GM04504 (cell line): Measurements from ENCODE around the gene TYR.
"Not testable (repeated sequence)": the region's sequence is repeated elsewhere in the genome, so short reads cannot be mapped to it uniquely, and the experiment has no call there.

ENCODE experiments used
- DNase-seq: peaks from one replicate; pipeline ENCODE4 v3.0.0-alpha.2; 2012; ENCODE audit warnings: low read depth

TYR gene

GRCh38 chr11:89177691-89178231 lies at the start of gene TYR:
TSS of gene TYR (plus strand) at chr11:89177875. CDS start at chr11:89177954, 79 bp downstream.
- DNase-seq, result no peak

GRCh38 chr11:89136606-89137005 lies 41.1 kb upstream of the TYR start:
- DNase-seq, result no peak

- DNase-seq, result no peak
These were observed 30.4 kb upstream of the TYR start for GRCh38 chr11:89147229-89147628.

GRCh38 chr11:89159974-89160373 lies 17.7 kb upstream of the TYR start:
- no peak for DNase-seq

GRCh38 chr11:89161949-89162348 lies 15.7 kb upstream of the TYR start:
- no peak for DNase-seq

GRCh38 chr11:89163686-89164085 lies 14.0 kb upstream of the TYR start:
- no peak for DNase-seq

- DNase-seq, result no peak
These were observed 9.3 kb upstream of the TYR start for GRCh38 chr11:89168396-89168795.

- DNase-seq, result no peak
These were observed 1.9 kb upstream of the TYR start for GRCh38 chr11:89175796-89176195.

GRCh38 chr11:89176938-89177337 lies 737 bp upstream of the TYR start:
- DNase-seq, result no peak

- DNase-seq, result no peak
These were observed 3.4 kb downstream of the TYR start for GRCh38 chr11:89181111-89181510.

GRCh38 chr11:89182773-89183518 lies 5.3 kb downstream of the TYR start:
- DNase-seq, result peak; percentile 18

- peak; percentile 45 for DNase-seq
These were observed 6.3 kb downstream of the TYR start for GRCh38 chr11:89184021-89184420.

GRCh38 chr11:89189776-89190175 lies 12.1 kb downstream of the TYR start:
- DNase-seq, result no peak

- DNase-seq, result no peak
These were observed 23.5 kb downstream of the TYR start for GRCh38 chr11:89201138-89201537.

GRCh38 chr11:89203814-89204213 lies 26.1 kb downstream of the TYR start:
- DNase-seq, result no peak

GRCh38 chr11:89205378-89205777 lies 27.7 kb downstream of the TYR start:
- no peak for DNase-seq

- DNase-seq, result no peak
These were observed 43.1 kb downstream of the TYR start for GRCh38 chr11:89220684-89221339.

- no peak for DNase-seq
These were observed 57.4 kb downstream of the TYR start for GRCh38 chr11:89235083-89235482.

GRCh38 chr11:89235976-89236375 lies 58.3 kb downstream of the TYR start:
- no peak for DNase-seq

GRCh38 chr11:89247007-89247406 lies 69.3 kb downstream of the TYR start:
- DNase-seq, result not testable (repeated sequence)

- no peak for DNase-seq
These were observed 71.5 kb downstream of the TYR start for GRCh38 chr11:89249196-89249595.

GRCh38 chr11:89261483-89261882 lies 83.8 kb downstream of the TYR start:
- not testable (repeated sequence) for DNase-seq

GRCh38 chr11:89267660-89268302 lies 90.1 kb downstream of the TYR start:
- no peak for DNase-seq
